ENCODE results near the gene RAET1G. TPM values are rescaled to one million over a fixed set of nuclear protein-coding genes. Genes with fewer than 3 reads are reported as not detected.
"Not testable (repeated sequence)": the region's sequence is repeated elsewhere in the genome, so short reads cannot be mapped to it uniquely, and the experiment has no call there.

Gene RAET1G
- total RNA-seq, 1 donor = not detected

DNA sequence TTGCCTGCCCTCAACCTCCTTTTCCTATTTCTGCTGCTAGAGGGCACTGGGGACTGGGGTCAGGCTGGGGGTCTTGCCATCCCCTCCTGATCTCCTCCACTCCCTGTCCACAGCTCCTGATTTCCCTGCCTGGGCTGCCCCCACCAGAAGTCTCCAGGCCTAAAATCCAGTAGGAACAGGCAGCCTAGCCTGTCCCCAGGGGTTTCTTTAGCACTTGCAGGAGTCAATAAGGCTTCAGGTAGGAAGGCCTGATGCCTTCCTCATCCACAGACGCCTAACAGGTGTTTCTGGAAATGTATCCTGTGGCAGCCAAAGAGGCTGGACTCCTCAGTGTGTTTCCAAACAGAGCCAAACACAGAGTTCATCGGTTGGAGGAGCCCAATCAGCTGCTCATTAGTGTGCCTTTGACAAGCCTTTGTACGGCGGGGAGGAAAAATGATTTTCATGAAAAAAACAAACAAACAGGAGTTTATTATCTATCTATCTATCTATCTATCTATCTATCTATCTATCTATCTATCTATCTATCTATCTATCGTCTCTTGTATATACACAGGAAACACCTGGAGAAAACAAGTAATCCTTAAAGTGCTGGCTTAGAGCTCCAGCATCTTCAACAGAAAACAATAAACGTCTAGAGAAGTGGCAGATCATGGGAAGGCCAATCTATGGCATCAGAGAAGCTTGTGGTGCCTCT, 21.3 kb downstream of the RAET1G start:
- Histone ChIP-seq H3K27me3 (ENCODE audit: insufficient read depth, low read length) (no peaks in the 10 kb centered on the region), H3K9me3 (ENCODE audit: low read depth, low read length) (no peaks in the 10 kb centered on the region), H3K4me1 (ENCODE audit: insufficient read depth, low read length) (peaks cover 2% of the 10 kb centered on the region), H3K4me3 (ENCODE audit: low read length) (no peak overlapping the region)

DNA sequence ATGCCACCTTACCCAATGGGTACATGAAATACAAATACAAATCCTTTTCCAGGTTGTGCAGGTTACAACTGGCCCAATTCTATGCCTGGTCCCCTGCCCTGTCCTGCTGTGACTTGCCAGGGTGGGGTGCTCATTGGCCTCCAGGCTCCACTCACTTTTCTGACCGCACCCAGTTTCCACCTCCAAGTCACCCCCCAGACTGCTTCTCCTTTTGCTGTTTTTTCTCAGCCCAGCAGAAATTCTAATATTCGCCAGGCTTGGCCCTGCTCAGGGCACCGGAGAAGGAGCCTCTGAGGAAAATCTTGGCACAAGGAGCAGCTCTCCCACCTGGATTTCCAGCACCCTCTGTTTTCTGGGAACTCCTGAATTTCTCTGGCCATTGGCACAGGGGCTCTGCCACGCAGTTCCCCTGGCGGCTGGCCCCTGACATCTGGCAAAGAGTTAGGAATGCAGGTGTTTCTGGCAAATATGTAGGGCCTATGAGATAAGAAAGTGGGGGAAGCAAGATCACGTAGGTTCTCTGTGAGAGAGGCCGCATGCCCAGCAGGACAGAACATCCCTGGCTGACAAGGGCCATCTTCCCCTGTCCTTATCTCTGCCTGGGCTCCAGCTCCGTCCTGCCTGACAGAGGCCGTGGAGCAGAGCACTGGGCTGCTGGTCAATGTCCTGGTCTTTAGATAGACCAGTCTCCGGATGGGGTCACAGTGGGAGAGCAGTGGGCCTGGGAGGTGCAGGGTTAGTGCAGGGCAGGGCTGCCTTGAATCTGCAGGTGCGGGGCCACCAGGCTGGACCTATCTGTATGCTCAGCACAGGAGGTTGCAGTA, 22.1 kb downstream of the RAET1G start:
- H3K9me3 ChIP-seq (ENCODE audit: low read depth, low read length) = no peaks in the 10 kb centered on the region
- H3K4me1 ChIP-seq (ENCODE audit: insufficient read depth, low read length) = peaks cover 9% of the 10 kb centered on the region
- no peak overlapping the region for H3K4me3 ChIP-seq (ENCODE audit: low read length)
- no peaks in the 10 kb centered on the region for H3K27me3 ChIP-seq (ENCODE audit: insufficient read depth, low read length)

DNA sequence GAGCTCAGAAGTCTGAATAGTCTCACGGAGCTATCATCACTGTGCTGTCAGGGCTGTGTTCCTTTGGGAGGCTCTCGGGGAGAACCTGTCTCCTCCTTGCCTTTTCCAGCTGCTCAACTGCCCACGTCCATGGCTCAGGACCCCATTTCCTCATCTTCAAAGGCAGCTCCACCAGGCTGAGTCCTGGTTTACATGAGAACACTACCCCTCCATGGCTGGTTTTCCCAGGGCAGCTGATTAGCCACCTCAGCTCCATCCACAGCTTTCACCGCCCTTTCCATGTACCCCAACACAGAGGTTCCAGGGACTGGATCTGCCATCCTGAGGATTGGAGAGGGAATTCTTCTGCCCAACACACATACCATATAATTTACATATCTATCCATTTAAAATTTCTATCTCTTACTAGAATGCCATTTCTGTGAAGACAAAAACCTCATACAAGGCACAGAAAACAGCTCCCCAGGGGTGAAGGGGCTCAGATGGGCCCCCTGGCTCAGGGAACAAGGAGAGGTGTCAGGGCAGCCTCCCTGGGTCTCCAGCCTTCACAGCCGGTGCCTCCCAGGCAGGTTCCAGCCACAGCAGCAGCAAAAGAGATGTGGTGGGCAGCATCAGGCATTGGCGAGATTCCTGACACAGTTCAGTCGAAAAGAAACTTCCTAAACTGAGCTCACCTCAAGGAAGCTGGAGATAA, 22.8 kb downstream of the RAET1G start:
- H3K4me1 ChIP-seq (ENCODE audit: insufficient read depth, low read length) = peaks cover 17% of the 10 kb centered on the region
- H3K9me3 ChIP-seq (ENCODE audit: low read depth, low read length) = no peaks in the 10 kb centered on the region
- H3K27me3 ChIP-seq (ENCODE audit: insufficient read depth, low read length) = no peaks in the 10 kb centered on the region
- H3K4me3 ChIP-seq (ENCODE audit: low read length) = no peak overlapping the region

DNA sequence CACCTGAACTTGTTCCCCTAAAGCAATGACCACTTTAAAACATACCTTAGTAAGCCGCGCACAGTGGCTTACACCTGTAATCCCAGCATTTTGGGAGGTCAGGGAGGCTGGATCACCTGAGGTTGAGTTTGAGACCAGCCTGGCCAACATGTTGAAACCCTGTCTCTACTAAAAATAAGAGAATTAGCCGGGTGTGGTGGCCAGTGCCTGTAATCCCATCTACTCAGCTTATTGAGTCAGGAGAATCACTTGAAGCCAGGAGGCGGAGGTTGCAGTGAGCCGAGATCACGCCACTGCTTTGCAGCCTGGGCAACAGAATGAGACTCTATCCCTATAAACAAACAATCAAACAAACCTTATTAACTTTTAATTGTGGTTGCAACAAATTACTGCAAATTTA, 23.4 kb downstream of the RAET1G start:
- peaks cover 19% of the 10 kb centered on the region for H3K4me1 ChIP-seq (ENCODE audit: insufficient read depth, low read length)
- H3K27me3 ChIP-seq (ENCODE audit: insufficient read depth, low read length) = no peaks in the 10 kb centered on the region
- no peak overlapping the region for H3K4me3 ChIP-seq (ENCODE audit: low read length)
- H3K9me3 ChIP-seq (ENCODE audit: low read depth, low read length) = no peaks in the 10 kb centered on the region

DNA sequence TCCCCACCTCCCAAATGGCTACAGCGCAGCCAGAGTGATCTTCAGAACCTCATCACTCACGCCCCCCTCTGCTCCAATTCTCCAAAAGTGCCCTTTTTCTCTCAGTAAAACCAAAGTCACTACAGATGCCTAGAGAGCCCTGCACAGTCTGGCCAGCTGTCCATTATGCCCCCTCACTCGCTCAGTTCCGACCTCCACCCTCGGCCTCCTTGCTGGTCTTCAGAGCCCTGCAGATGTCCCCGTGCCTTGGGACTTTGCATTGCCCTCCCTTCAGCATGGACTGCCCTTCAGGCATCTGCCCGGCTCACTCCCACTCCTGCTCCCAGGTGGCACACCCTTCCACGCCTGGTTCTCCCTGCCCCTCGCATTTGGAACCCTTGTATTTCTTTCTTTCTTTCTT, 24.0 kb downstream of the RAET1G start:
- Histone ChIP-seq H3K27me3 (ENCODE audit: insufficient read depth, low read length) (no peaks in the 10 kb centered on the region), H3K9me3 (ENCODE audit: low read depth, low read length) (no peaks in the 10 kb centered on the region), H3K4me1 (ENCODE audit: insufficient read depth, low read length) (peaks cover 19% of the 10 kb centered on the region), H3K4me3 (ENCODE audit: low read length) (no peak overlapping the region)

DNA sequence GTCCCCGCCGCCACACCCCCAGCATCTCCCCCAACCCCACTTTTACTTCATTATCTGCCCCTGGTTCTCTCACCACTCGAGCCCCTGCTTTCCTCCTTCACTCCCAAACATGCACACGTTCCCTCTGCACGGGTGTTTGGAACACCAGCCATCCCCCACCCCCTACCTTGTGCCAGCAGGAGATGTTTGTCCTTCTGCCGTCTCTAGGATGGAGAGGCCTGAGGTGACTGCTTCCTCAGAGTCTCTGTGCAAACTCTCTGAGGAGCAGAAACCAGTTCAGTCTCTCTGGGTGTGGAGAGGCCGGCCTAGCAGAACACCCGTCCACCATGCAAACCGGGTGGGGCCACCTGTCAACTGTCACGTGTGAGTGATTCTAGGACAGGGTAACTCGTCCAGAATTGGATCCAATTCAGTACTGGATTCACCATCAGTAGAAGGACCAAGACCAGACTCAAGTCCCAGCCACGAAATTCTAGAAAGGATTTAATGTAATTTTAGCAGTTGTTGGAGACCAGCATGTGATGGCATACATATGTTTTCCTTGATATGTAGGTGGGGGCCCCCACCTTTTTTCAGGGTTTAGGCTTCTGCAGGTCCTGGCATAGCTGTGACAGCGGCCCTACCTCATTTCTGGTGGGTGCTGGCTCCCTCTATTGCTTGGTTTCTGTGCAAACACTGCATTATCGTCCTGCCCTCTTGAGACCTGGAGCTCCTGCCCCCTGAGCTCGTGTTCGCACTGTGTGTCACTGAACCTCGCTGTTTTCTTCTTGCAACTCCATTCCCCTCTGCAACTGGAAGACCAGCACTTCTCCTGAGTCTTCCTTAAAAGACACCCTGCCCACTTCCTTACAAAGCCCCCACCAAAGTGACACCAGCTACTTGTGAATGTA, 24.8 kb downstream of the RAET1G start, which contains the start of gene RAET1E:
RAET1E (minus strand) TSS at position 259 of the 890 bp plus-strand sequence. CDS start 7,212 bp downstream, outside the sequence.
- H3K27me3 ChIP-seq (ENCODE audit: insufficient read depth, low read length) = no peaks in the 10 kb centered on the region
- no peak within 1 kb of the TSS for H3K4me3 ChIP-seq (ENCODE audit: low read length)
- H3K9me3 ChIP-seq (ENCODE audit: low read depth, low read length) = no peaks in the 10 kb centered on the region
- peaks cover 19% of the 10 kb centered on the region for H3K4me1 ChIP-seq (ENCODE audit: insufficient read depth, low read length)

DNA sequence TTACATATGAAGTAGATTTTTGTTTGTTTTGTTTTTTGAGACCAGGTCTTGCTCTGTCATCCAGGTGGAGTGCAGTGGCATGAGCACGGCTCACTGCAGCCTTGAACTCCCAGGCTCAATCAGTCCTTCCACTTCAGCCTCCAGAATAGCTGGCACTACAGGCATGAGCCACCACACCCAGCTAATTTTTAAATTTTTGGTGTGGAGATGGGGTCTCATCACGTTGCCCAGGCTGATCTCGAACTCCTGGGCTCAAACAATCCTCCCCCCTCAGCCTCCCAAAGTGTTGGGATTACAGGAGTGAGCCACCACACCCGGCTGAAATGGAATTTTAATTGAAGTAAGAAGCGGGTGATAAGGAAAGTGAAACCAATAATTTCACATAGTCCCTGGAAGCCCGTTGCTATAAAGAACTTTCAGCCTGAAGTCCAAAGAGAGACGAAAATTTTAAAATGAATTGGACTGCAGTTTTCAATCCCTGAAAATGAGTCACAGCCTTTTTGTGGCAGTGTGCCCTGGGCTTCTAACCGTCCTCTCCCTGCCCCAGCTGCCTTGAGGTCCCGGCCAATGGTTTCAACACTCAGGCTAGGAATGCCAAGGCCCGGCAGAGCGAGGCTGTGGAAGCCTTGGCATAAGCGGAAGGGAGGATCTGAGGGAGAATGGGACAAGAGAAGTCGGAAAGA, 25.8 kb downstream of the RAET1G start:
- Histone ChIP-seq H3K9me3 (ENCODE audit: low read depth, low read length) (no peaks in the 10 kb centered on the region), H3K4me3 (ENCODE audit: low read length) (no peak overlapping the region), H3K27me3 (ENCODE audit: insufficient read depth, low read length) (no peaks in the 10 kb centered on the region), H3K4me1 (ENCODE audit: insufficient read depth, low read length) (peaks cover 19% of the 10 kb centered on the region)

DNA sequence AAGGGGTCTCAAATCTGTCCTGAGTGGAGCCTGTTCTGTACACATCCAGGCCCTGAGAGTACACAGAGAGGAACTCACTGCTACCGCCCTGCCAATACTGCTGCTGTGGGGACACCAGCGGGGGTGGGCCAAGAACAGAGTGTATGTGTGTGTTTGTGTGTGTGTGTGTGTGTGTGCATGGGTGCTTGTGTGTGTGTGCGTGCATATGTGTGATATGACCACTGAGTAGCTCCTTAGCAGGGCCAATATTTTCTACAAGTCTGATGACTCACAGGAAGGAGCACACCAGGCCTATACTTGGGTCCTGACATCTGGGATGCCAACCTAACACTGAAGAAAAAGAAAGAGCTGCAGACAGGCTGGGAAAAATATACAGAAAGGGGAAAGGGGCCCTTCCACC, 26.4 kb downstream of the RAET1G start:
- Histone ChIP-seq H3K9me3 (ENCODE audit: low read depth, low read length) (no peaks in the 10 kb centered on the region), H3K4me3 (ENCODE audit: low read length) (no peak overlapping the region), H3K4me1 (ENCODE audit: insufficient read depth, low read length) (peaks cover 19% of the 10 kb centered on the region), H3K27me3 (ENCODE audit: insufficient read depth, low read length) (no peaks in the 10 kb centered on the region)

DNA sequence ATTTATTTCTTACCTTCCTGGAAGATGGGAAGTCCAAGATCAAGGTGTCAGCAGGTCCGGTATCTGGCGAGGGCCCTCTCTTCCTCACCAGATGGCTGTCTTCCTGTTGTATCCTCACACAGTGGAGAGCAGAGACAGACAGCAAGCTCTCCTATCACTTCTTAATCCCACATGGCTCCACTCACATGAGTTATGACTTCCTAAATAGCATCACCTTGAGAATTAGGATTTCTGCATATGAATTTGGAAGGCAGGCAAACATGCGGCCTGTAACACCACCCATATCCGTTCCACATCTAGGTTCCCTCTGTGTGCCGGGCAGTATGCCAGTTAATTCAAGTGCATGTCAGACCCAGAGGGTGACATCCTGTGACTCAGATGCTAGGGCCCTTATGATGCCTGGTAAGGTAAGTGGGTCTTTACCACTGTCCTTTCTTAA, 27.1 kb downstream of the RAET1G start:
- peaks cover 19% of the 10 kb centered on the region for H3K4me1 ChIP-seq (ENCODE audit: insufficient read depth, low read length)
- H3K9me3 ChIP-seq (ENCODE audit: low read depth, low read length) = no peaks in the 10 kb centered on the region
- no peak overlapping the region for H3K4me3 ChIP-seq (ENCODE audit: low read length)
- H3K27me3 ChIP-seq (ENCODE audit: insufficient read depth, low read length) = no peaks in the 10 kb centered on the region

DNA sequence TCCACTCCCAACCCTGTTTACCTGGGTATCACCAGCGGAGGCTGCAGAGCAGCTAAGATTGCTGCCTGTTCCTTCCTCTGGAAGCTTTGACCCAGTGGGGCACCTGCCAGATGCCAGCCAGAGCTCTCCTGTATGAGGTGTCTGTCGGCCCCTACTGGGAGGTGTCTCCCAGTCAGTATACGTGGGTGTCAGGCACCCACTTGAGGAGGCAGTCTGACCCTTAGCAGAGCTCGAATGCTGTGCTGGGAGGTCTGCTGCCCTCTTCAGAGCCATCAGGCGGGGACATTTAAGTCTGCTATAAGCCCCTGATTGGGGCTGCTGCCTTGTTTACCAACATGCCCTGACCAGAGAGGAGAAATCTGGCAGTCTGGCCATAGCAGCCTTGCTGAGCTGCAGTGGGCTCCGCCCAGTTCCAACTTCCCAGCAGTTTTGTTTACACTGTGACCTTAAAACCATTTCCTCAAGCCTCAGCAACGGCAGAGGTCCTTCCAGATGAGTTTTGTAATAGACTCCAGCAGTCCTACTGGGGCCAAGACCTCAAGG, 27.8 kb downstream of the RAET1G start:
- Histone ChIP-seq H3K9me3 (ENCODE audit: low read depth, low read length) (no peaks in the 10 kb centered on the region), H3K4me1 (ENCODE audit: insufficient read depth, low read length) (peaks cover 19% of the 10 kb centered on the region), H3K27me3 (ENCODE audit: insufficient read depth, low read length) (no peaks in the 10 kb centered on the region), H3K4me3 (ENCODE audit: low read length) (no peak overlapping the region)

DNA sequence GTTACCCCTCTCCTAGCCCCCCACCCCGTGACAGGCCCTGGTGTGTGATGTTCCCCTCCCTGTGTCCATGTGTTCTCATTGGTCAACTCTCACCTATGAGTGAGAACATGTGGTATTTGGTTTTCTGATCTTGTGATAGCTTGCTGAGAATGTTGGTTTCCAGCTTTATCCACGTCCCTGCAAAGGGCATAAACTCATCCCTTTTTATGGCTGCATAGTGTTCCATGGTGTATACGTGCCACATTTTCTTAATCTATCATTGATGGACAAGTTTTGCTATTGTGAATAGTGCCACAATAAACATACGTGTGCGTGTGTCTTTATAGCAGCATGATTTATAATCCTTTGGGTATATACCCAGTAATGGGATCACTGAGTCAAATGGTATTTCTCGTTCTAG, 31.1 kb downstream of the RAET1G start:
- H3K4me3 ChIP-seq (ENCODE audit: low read length); H3K27me3 ChIP-seq (ENCODE audit: insufficient read depth, low read length); H3K9me3 ChIP-seq (ENCODE audit: low read depth, low read length): not testable (repeated sequence)
- peaks cover 19% of the 10 kb centered on the region for H3K4me1 ChIP-seq (ENCODE audit: insufficient read depth, low read length)

DNA sequence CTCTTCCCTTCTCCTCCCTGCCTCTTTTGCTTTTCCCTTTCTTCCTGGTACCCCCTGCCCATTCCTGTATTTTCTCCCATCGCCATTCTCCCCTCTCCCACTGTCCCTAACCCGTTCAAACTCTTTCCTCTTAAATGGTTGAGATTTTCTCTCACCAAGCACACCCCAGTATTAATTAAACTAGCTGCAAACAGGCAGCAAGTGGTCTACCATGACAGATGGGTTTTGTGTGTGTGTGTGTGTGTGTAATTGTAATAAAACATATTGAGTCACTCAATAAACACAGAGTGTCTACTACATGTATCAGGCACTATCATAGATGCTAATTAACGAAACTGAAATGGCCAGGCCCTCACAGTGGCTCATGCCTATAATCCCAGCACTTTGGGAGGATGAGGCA, 31.7 kb downstream of the RAET1G start:
- H3K27me3 ChIP-seq (ENCODE audit: insufficient read depth, low read length) = no peaks in the 10 kb centered on the region
- H3K9me3 ChIP-seq (ENCODE audit: low read depth, low read length) = no peaks in the 10 kb centered on the region
- H3K4me1 ChIP-seq (ENCODE audit: insufficient read depth, low read length) = peaks cover 14% of the 10 kb centered on the region
- H3K4me3 ChIP-seq (ENCODE audit: low read length) = no peak overlapping the region

DNA sequence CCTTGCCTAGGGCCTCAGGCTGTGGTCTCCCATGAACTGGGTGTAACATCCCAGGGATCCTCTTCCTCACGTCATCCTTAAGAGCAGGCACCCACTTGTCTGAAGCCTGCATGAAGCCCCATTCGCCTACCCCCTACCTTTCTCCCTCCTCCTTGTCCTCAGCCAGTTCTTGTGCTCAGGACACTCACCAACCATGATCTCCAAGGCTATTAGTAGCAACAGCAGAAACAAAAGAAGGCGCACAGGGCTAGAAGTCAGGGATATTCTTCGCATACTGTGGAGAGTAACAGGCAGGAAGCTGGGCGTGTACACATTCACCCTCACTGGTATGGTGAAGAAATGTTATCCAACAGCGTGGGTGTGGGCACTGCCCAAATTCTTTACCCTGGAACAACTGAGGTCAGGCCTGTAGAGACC, 32.3 kb downstream of the RAET1G start:
- no peak overlapping the region for H3K4me3 ChIP-seq (ENCODE audit: low read length)
- H3K4me1 ChIP-seq (ENCODE audit: insufficient read depth, low read length) = peaks cover 7% of the 10 kb centered on the region
- no peaks in the 10 kb centered on the region for H3K27me3 ChIP-seq (ENCODE audit: insufficient read depth, low read length)
- no peaks in the 10 kb centered on the region for H3K9me3 ChIP-seq (ENCODE audit: low read depth, low read length)

DNA sequence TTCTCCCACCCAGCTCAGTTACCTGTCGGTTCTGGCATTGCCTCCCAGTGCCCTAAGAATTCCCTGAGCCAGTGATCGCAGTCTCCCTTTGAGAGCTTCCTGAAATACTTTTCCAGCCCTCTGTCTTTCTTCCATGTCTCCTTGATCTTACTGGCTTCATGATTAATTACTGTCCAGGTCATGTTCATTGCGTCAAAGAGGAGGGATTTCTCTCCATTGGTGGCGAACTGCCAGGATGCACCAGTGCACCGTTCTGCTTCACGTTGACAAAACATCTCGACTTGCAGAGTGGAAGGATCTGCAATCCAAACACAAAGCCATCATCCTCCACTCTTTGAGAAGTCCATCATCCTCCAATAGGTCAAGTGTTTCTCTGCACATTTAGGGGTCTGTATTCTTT, 33.6 kb downstream of the RAET1G start:
- no peaks in the 10 kb centered on the region for H3K27me3 ChIP-seq (ENCODE audit: insufficient read depth, low read length)
- H3K9me3 ChIP-seq (ENCODE audit: low read depth, low read length) = no peaks in the 10 kb centered on the region
- no peaks in the 10 kb centered on the region for H3K4me1 ChIP-seq (ENCODE audit: insufficient read depth, low read length)
- no peak overlapping the region for H3K4me3 ChIP-seq (ENCODE audit: low read length)

All from mononuclear cell (primary cell).